H9 (cell line): ENCODE data around the gene TMEM192. TPM values are rescaled to one million over a fixed set of nuclear protein-coding genes. Genes with fewer than 3 reads are reported as not detected.

Experiments used
- DNase-seq: peaks from one replicate; pipeline ENCODE4 v3.0.0-alpha.2; 2017
- H2AFZ ChIP-seq: one replicate; pipeline ENCODE4 v1.6.1; 2013; ENCODE audit warnings: mild to moderate bottlenecking, low read length, control low read depth, moderate library complexity
- H2AK5ac ChIP-seq: 2 replicates; pipeline ENCODE4 v1.6.1; 2013; ENCODE audit warnings: low read length, control low read depth, mixed read lengths; ENCODE audit not compliant: insufficient read length
- H2BK120ac ChIP-seq: one replicate; pipeline ENCODE4 v1.6.1; 2013; ENCODE audit warnings: low read depth, mild to moderate bottlenecking, low read length, control low read depth, inconsistent platforms; ENCODE audit not compliant: poor library complexity, severe bottlenecking
- H2BK12ac ChIP-seq: 2 replicates; pipeline ENCODE4 v1.6.1; 2013; ENCODE audit warnings: low read length, control low read depth, mixed read lengths, low read depth; ENCODE audit not compliant: insufficient read length
- H2BK15ac ChIP-seq: 2 replicates; pipeline ENCODE4 v1.6.1; 2013; ENCODE audit warnings: low read depth, low read length, control low read depth
- H2BK20ac ChIP-seq: one replicate; pipeline ENCODE4 v1.6.1; 2013; ENCODE audit warnings: low read depth, mild to moderate bottlenecking, low read length, control low read depth, inconsistent platforms; ENCODE audit not compliant: poor library complexity, severe bottlenecking
- H2BK5ac ChIP-seq: 2 replicates; pipeline ENCODE4 v1.6.1; 2013; ENCODE audit warnings: low read length, control low read depth, mixed read lengths; ENCODE audit not compliant: insufficient read length
- H3K14ac ChIP-seq: 2 replicates; pipeline ENCODE4 v1.6.1; 2013; ENCODE audit warnings: low read length, control low read depth; ENCODE audit not compliant: insufficient read depth
- H3K18ac ChIP-seq: 2 replicates; pipeline ENCODE4 v1.6.1; 2013; ENCODE audit warnings: low read depth, mild to moderate bottlenecking, mixed read lengths, low read length, control low read depth; ENCODE audit not compliant: insufficient read length
- H3K23ac ChIP-seq: 2 replicates; pipeline ENCODE4 v1.6.1; 2013; ENCODE audit warnings: low read length, control low read depth, mixed read lengths, low read depth; ENCODE audit not compliant: insufficient read length
- H3K23me2 ChIP-seq: 2 replicates; pipeline ENCODE4 v1.6.1; 2013; ENCODE audit warnings: low read depth, mild to moderate bottlenecking, mixed read lengths, low read length, control low read depth; ENCODE audit not compliant: insufficient read length, poor library complexity, severe bottlenecking
- H3K27ac ChIP-seq: 2 replicates; pipeline ENCODE4 v1.5.1; 2013; ENCODE audit warnings: low read length, control low read depth, mixed read lengths, low read depth; ENCODE audit not compliant: insufficient read length
- H3K27me3 ChIP-seq: 2 replicates; pipeline ENCODE4 v1.6.1; 2013; ENCODE audit warnings: low read length, control low read depth, inconsistent platforms; ENCODE audit not compliant: insufficient read depth
- H3K4ac ChIP-seq: 2 replicates; pipeline ENCODE4 v1.6.1; 2013; ENCODE audit warnings: low read depth, mild to moderate bottlenecking, control low read depth, inconsistent platforms, low read length, moderate library complexity
- H3K4me1 ChIP-seq: 2 replicates; pipeline ENCODE4 v1.6.1; 2013; ENCODE audit warnings: low read length, control low read depth, inconsistent platforms; ENCODE audit not compliant: insufficient read depth
- H3K4me2 ChIP-seq: 2 replicates; pipeline ENCODE4 v1.6.1; 2013; ENCODE audit warnings: low read length, control low read depth, mixed read lengths; ENCODE audit not compliant: insufficient read length, insufficient read depth
- H3K56ac ChIP-seq: 2 replicates; pipeline ENCODE4 v1.6.1; 2013; ENCODE audit warnings: low read depth, mild to moderate bottlenecking, mixed read lengths, low read length, control low read depth; ENCODE audit not compliant: insufficient read length
- H3K79me1 ChIP-seq: 2 replicates; pipeline ENCODE4 v1.6.1; 2013; ENCODE audit warnings: low read depth, mild to moderate bottlenecking, moderate library complexity, low read length, control low read depth, inconsistent platforms; ENCODE audit not compliant: insufficient read depth, poor library complexity, severe bottlenecking
- H3K79me2 ChIP-seq: 2 replicates; pipeline ENCODE4 v1.6.1; 2013; ENCODE audit warnings: low read length, control low read depth, inconsistent platforms; ENCODE audit not compliant: insufficient read depth
- H3K9ac ChIP-seq: 2 replicates; pipeline ENCODE4 v1.6.1; 2013; ENCODE audit warnings: low read length, control low read depth, mixed read lengths; ENCODE audit not compliant: insufficient read length; ENCODE audit errors: extremely low read depth
- H3K9me3 ChIP-seq: one replicate; pipeline ENCODE4 v1.6.1; 2013; ENCODE audit warnings: low read depth, low read length, inconsistent platforms; ENCODE audit not compliant: control insufficient read depth
- H3T11ph ChIP-seq: one replicate; pipeline ENCODE4 v1.6.1; 2013; ENCODE audit warnings: mild to moderate bottlenecking, low read length, control low read depth, inconsistent platforms
- H4K20me1 ChIP-seq: one replicate; pipeline ENCODE4 v1.6.1; 2013; ENCODE audit not compliant: control insufficient read depth, insufficient read length, insufficient read depth
- H4K5ac ChIP-seq: 2 replicates; pipeline ENCODE4 v1.6.1; 2013; ENCODE audit warnings: low read depth, mild to moderate bottlenecking, mixed read lengths, low read length, control low read depth; ENCODE audit not compliant: insufficient read length
- H4K8ac ChIP-seq: replicated peaks from 2 replicates; pipeline ENCODE4 v1.6.1; 2013; ENCODE audit warnings: low read length, control low read depth, mixed read lengths, low read depth; ENCODE audit not compliant: insufficient read length
- H4K91ac ChIP-seq: 2 replicates; pipeline ENCODE4 v1.6.1; 2013; ENCODE audit warnings: low read depth, mild to moderate bottlenecking, moderate library complexity, mixed read lengths, low read length, control low read depth; ENCODE audit not compliant: insufficient read length
- H3K27ac Mint-ChIP-seq, 3 experiments: 2 replicates in 2 of 3; 3 replicates in 1 of 3; pipeline ENCODE4 v1.8.0; 2020 to 2021; ENCODE audit warnings: mixed read lengths in 3 of 3, mild to moderate bottlenecking in 1 of 3, moderate library complexity in 1 of 3
- H3K27me3 Mint-ChIP-seq: 2 replicates; pipeline ENCODE4 v1.8.0; 2021; ENCODE audit warnings: low read depth, mild to moderate bottlenecking, moderate library complexity, mixed read lengths
- H3K36me3 Mint-ChIP-seq, 3 experiments: 2 replicates in 2 of 3; 3 replicates in 1 of 3; pipeline ENCODE4 v1.8.0; 2020 to 2021; ENCODE audit warnings: low read depth in 3 of 3, mixed read lengths in 3 of 3; ENCODE audit not compliant: insufficient read depth in 1 of 3
- H3K4me1 Mint-ChIP-seq, 2 experiments: 2 replicates each; pipeline ENCODE4 v1.8.0; 2020; ENCODE audit warnings: mixed read lengths in 2 of 2
- H3K4me3 Mint-ChIP-seq, 2 experiments: 2 replicates in 1 of 2; 3 replicates in 1 of 2; pipeline ENCODE4 v1.8.0; 2020 to 2021; ENCODE audit warnings: mild to moderate bottlenecking in 2 of 2, mixed read lengths in 2 of 2, moderate library complexity in 1 of 2
- H3K9me3 Mint-ChIP-seq, 2 experiments: 2 replicates in 1 of 2; 3 replicates in 1 of 2; pipeline ENCODE4 v1.8.0; 2020; ENCODE audit warnings: mild to moderate bottlenecking in 2 of 2, mixed read lengths in 2 of 2, moderate library complexity in 1 of 2
- WGBS: extraction: QIAGEN DNeasy Blood & Tissue Kit; methylation state at CpG from one replicate; pipeline ENCODE4 v1.1.7; 2013; ENCODE audit warnings: missing lambda C conversion rate, low lambda C conversion rate, mixed read lengths; ENCODE audit not compliant: insufficient read length; ENCODE audit errors: extremely low coverage; 5-methylcytosine and 5-hydroxymethylcytosine counted together
- total RNA-seq: library from RNA; stranded (reverse); gene quantifications from 2 replicates; pipeline ENCODE4 v1.2.1, GENCODE V29; 2021
- TF ChIP-seq, protein P1 (sequence below): fragments of 200-600 bp; sonication (generic); conservative IDR thresholded peaks from 3 replicates; pipeline ENCODE4 v1.8.0; 2021; ENCODE audit warnings: antibody characterized with exemption, mild to moderate bottlenecking

The TMEM192 gene
- total RNA-seq, 1 experiment from 2014 or later: 8.3 TPM

DNA sequence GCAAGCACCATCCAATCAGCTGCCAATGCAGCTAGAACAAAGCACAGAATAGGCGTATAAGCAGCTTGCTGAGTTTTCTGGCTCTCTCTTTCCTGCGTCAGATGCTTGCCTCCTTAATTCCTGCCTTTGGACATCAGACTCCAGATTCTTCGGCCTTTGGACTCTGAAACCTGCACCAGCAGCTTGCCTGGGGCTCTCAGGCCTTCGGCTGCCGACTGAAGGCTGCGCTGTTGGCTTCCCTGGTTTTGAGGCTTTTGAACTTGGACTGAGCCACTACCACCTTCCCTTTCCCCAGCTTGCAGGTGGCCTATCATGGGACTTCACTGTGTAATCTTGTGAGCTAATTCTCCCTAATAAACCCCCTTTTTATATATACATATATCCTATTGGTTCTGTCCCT is 6.1 kb downstream of the TMEM192 start:
- H4K20me1 ChIP-seq: no peaks in the 10 kb centered on the region
- H3K9ac ChIP-seq: no peak overlapping the region
- no peak overlapping the region for H2BK5ac ChIP-seq
- H2BK12ac ChIP-seq: no peak overlapping the region
- DNase-seq: no peak
- H3K9me3 Mint-ChIP-seq: no peaks in the 10 kb centered on the region
- no peak overlapping the region for H3K14ac ChIP-seq
- H3K4ac ChIP-seq: no peak overlapping the region
- H3K79me2 ChIP-seq: no peaks in the 10 kb centered on the region
- WGBS: no CpG with 5 or more reads among the region's 6 CpGs
- H3K18ac ChIP-seq: no peak overlapping the region
- H3K27me3 ChIP-seq: no peaks in the 10 kb centered on the region
- H3K27ac ChIP-seq: no peak overlapping the region
- no peak overlapping the region for H3K4me2 ChIP-seq
- no peaks in the 10 kb centered on the region for H3K79me1 ChIP-seq
- TF ChIP-seq, protein P1, sequence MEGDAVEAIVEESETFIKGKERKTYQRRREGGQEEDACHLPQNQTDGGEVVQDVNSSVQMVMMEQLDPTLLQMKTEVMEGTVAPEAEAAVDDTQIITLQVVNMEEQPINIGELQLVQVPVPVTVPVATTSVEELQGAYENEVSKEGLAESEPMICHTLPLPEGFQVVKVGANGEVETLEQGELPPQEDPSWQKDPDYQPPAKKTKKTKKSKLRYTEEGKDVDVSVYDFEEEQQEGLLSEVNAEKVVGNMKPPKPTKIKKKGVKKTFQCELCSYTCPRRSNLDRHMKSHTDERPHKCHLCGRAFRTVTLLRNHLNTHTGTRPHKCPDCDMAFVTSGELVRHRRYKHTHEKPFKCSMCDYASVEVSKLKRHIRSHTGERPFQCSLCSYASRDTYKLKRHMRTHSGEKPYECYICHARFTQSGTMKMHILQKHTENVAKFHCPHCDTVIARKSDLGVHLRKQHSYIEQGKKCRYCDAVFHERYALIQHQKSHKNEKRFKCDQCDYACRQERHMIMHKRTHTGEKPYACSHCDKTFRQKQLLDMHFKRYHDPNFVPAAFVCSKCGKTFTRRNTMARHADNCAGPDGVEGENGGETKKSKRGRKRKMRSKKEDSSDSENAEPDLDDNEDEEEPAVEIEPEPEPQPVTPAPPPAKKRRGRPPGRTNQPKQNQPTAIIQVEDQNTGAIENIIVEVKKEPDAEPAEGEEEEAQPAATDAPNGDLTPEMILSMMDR: no peak
- H4K8ac ChIP-seq: no peak overlapping the region
- no peaks in the 10 kb centered on the region for H3K4me1 Mint-ChIP-seq
- no peak overlapping the region for H2AK5ac ChIP-seq
- no peak overlapping the region for H2AFZ ChIP-seq
- H3K27ac Mint-ChIP-seq: no peak overlapping the region
- H3T11ph ChIP-seq: no peak overlapping the region
- H3K56ac ChIP-seq: no peak overlapping the region
- no peaks in the 10 kb centered on the region for H3K23me2 ChIP-seq
- no peak overlapping the region for H3K23ac ChIP-seq
- no peaks in the 10 kb centered on the region for H3K27me3 Mint-ChIP-seq
- H3K4me3 Mint-ChIP-seq: no peak overlapping the region
- H3K4me1 ChIP-seq: no peaks in the 10 kb centered on the region
- no peak overlapping the region for H4K5ac ChIP-seq
- no peaks in the 10 kb centered on the region for H3K9me3 ChIP-seq
- no peak overlapping the region for H2BK15ac ChIP-seq
- H3K36me3 Mint-ChIP-seq: peaks cover 0 to 11% (median 4%) of the 10 kb centered on the region in 3 experiments; a peak in 6 of 7 replicates
- no peak overlapping the region for H2BK20ac ChIP-seq
- H2BK120ac ChIP-seq: no peak overlapping the region
- no peak overlapping the region for H4K91ac ChIP-seq
